IMR-90 (cell line): ENCODE data around the gene TYW5. TPM values are rescaled to one million over a fixed set of nuclear protein-coding genes. Genes with fewer than 3 reads are reported as not detected.

Source experiments
- microRNA-seq, 2 experiments: library from miRNA; stranded (forward) in 1 of 2; unstranded in 1 of 2; fragments of 10-50 nt in 1 of 2; fragments of <30 nt in 1 of 2; gene quantifications in 1 of 2; microRNA quantifications in 1 of 2; one replicate each; pipeline versions ENCODE3 to v1.1.0; 2013 to 2020; ENCODE audit not compliant: insufficient read depth in 1 of 2, insufficient read length in 1 of 2, unreplicated experiment in 1 of 2
- polyA plus RNA-seq, 3 experiments: library from polyadenylated mRNA; depleted of rRNA; stranded (reverse); fragments of >200 nt; gene quantifications; 2 replicates each; pipeline ENCODE4 v1.2.3, GENCODE V29; 2012; ENCODE audit warnings: low replicate concordance in 1 of 3
- small RNA-seq, 5 experiments: library from RNA; depleted of rRNA; stranded (forward); fragments of <200 nt; gene quantifications; one replicate each; pipeline ENCODE3, GENCODE V24; 2012
- total RNA-seq: library from RNA; depleted of rRNA; stranded (reverse); fragments of >200 nt; gene quantifications from 2 replicates; pipeline ENCODE4 v1.2.3, GENCODE V29; 2012; rRNA removed

TYW5 gene
- total and polyA plus RNA-seq, 2 of the 4 experiments (the other 2 are of a cell fraction): 3.8 to 4.0 TPM

Small RNAs within 50 kb of the gene (microRNA-seq; reads per million reads assigned to microRNA genes)
- gene RN7SL717P (ENCODE audit: insufficient read depth, insufficient read length): not detected

Small RNAs within 50 kb of the gene (small RNA-seq; reads per million reads assigned to genes)
- gene RN7SL717P: 0 reads per million in 5 experiments

Other genes starting within 250 kb of the TYW5 start
- gene FTCDNL1, start 104.3 kb downstream of the TYW5 start, total RNA-seq: 0.18 and 0.28 TPM in 2 replicates
- gene FTCDNL1, start 104.3 kb downstream of the TYW5 start, polyA plus RNA-seq (2012; rRNA removed): 0.21 TPM in 1 of 2 replicates, not detected in the other
- 4.7 and 11.1 TPM in 2 replicates for gene C2orf69, start 44.2 kb downstream of the TYW5 start, total RNA-seq
- gene C2orf69, start 44.2 kb downstream of the TYW5 start, polyA plus RNA-seq (2012; rRNA removed): 3.0 and 3.1 TPM in 2 replicates
- 16.8 and 18.3 TPM in 2 replicates for gene MAIP1, start 91 bp upstream of the TYW5 start, total RNA-seq
- gene MAIP1, start 91 bp upstream of the TYW5 start, polyA plus RNA-seq (2012; rRNA removed): 14.2 and 15.0 TPM in 2 replicates